DOHH2 (cell line): ENCODE measurements around the gene PISD.

Source experiments
- CTCF ChIP-seq: fragments of 200-600 bp; sonication (generic); IDR thresholded peaks from one replicate; pipeline ENCODE4 v1.5.1; 2014; ENCODE audit warnings: antibody characterized with exemption, mild to moderate bottlenecking, low read depth, low read length; ENCODE audit not compliant: poor library complexity, severe bottlenecking
- EZH2phosphoT487 ChIP-seq: fragments of 200-600 bp; sonication (generic); IDR thresholded peaks from 2 replicates; pipeline ENCODE4 v1.6.1; 2017; ENCODE audit warnings: borderline replicate concordance, mild to moderate bottlenecking, antibody characterized with exemption, low read length, moderate library complexity, mixed read lengths

GRCh38 chr22:31588970-31589675 lies 72.9 kb downstream of the PISD start:
- TF ChIP-seq CTCF: no peak
- TF ChIP-seq EZH2phosphoT487: no peak
